ENCODE data around the gene GABRB2. TPM values are rescaled to one million over a fixed set of nuclear protein-coding genes. Genes with fewer than 3 reads are reported as not detected.
"Not testable (repeated sequence)": the region's sequence is repeated elsewhere in the genome, so short reads cannot be mapped to it uniquely, and the experiment has no call there.

GABRB2 gene
- polyA plus RNA-seq, 2 of the 4 experiments (the other 2 are of a cell fraction), result not detected

GRCh38 chr5:161261668-161262323 lies 284.7 kb downstream of the GABRB2 start:
- TF ChIP-seq CHD2 (IDR thresholded peaks at IDR 0.05; ENCODE audit: low read length, partially characterized antibody) (no peak), CBX2 (IDR thresholded peaks at IDR 0.05; ENCODE audit: borderline replicate concordance, low read depth) (no peak), EP300 (IDR thresholded peaks at IDR 0.05) (no peak), RCOR1 (IDR thresholded peaks at IDR 0.05; ENCODE audit: low read depth, low read length) (no peak), KDM1A (IDR thresholded peaks at IDR 0.05; ENCODE audit: low read depth) (no peak), MAZ (IDR thresholded peaks at IDR 0.05; ENCODE audit: borderline replicate concordance, low read depth, low read length) (no peak), KDM5A (IDR thresholded peaks at IDR 0.05) (no peak), RAD21 (conservative IDR thresholded peaks at IDR 0.05 in 1 of 2, IDR thresholded peaks at IDR 0.05 in 1 of 2) (no peak), CHD4 (IDR thresholded peaks at IDR 0.05; ENCODE audit: borderline replicate concordance) (no peak)
- TF ChIP-seq, protein P1, sequence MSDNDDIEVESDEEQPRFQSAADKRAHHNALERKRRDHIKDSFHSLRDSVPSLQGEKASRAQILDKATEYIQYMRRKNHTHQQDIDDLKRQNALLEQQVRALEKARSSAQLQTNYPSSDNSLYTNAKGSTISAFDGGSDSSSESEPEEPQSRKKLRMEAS (IDR thresholded peaks at IDR 0.05), result no peak
- TF ChIP-seq, protein P2, sequence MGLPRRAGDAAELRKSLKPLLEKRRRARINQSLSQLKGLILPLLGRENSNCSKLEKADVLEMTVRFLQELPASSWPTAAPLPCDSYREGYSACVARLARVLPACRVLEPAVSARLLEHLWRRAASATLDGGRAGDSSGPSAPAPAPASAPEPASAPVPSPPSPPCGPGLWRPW (IDR thresholded peaks at IDR 0.05), result no peak
- H3K27ac ChIP-seq, result no peak overlapping the region
- ChIA-PET CTCF (no interaction called here), POLR2A (no interaction called here)
- 11% methylated on average over 4 of the region's 4 CpGs for WGBS (ENCODE audit: missing lambda C conversion rate)
- H3K9me3 ChIP-seq, result no peaks in the 10 kb centered on the region
- H3K4me1 ChIP-seq, result no peaks in the 10 kb centered on the region
- DNase-seq (ENCODE audit: low read depth in 1 of 2, low spot score in 1 of 2) (no peak), FAIRE-seq (no peak), ATAC-seq (no peak)
- no peak overlapping the region for H3K4me2 ChIP-seq
- no peak overlapping the region for H3K4me3 ChIP-seq

DNA sequence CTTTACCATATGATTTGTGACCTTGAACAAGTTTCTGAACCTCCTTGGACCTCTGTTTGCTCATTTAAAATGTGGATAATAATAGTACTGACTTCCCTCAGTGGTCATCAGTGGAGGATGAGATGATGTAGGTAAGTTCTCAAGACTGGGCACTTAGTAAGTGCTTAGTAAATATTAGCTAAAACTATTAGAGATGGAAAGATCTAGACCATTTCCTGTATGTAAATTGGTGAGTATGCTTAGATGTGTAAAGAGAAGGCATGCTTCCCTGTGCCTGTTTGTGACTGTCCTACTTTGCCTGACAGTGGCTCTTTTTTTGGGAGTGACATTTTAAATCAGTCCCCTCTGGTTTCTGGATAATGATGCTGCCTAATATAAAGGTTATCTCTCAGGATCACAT lies 288.1 kb downstream of the GABRB2 start:
- no peak for FAIRE-seq
- Histone ChIP-seq H3K9me3 (no peaks in the 10 kb centered on the region), H3K4me2 (no peak overlapping the region), H3K4me1 (no peaks in the 10 kb centered on the region), H3K27ac (no peak overlapping the region), H3K4me3 (no peak overlapping the region)
- TF ChIP-seq GATA3 (IDR thresholded peaks at IDR 0.05; ENCODE audit: borderline replicate concordance) (no peak), HMGXB4 (CRISPR knock-in tag; IDR thresholded peaks at IDR 0.05; ENCODE audit: borderline replicate concordance) (no peak), CBX8 (IDR thresholded peaks at IDR 0.05) (no peak), CEBPB (IDR thresholded peaks at IDR 0.05) (no peak), ZFP36 (IDR thresholded peaks at IDR 0.05; ENCODE audit: borderline replicate concordance, partially characterized antibody) (no peak), EHF (CRISPR knock-in tag; IDR thresholded peaks at IDR 0.05) (no peak), SMC3 (IDR thresholded peaks at IDR 0.05) (no peak), E2F6 (IDR thresholded peaks at IDR 0.05; ENCODE audit: borderline replicate concordance, low read depth) (no peak)
- POLR2A ChIA-PET, result no interaction called here
- CTCF ChIA-PET, result no interaction called here
- DNase-seq (ENCODE audit: low read depth in 1 of 2, low spot score in 1 of 2), result no peak
- ATAC-seq, result no peak

DNA sequence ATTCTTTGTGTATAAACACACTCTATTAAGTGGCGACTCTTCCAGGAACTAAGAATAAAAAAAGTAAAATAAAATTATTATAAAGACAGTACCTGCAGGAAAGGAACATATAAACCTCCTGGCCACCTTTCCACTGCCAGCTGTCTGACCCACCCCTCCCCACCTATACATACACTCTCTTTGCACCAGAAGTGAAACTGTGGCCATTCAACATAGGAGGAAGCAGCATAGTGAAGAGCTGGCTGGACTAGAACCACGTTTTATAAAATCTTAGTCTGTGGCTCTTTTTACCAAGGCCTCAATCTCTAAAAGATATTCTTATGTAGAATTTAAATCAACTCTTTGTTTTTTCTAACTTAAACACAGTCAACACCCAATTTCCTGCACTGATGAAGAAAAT lies 289.6 kb downstream of the GABRB2 start:
- TF ChIP-seq ZFP36 (IDR thresholded peaks at IDR 0.05; ENCODE audit: borderline replicate concordance, partially characterized antibody), result no peak
- no peak for TF ChIP-seq CHD4 (IDR thresholded peaks at IDR 0.05; ENCODE audit: borderline replicate concordance)
- TF ChIP-seq, protein P1 (IDR thresholded peaks at IDR 0.05), result no peak
- no peak for TF ChIP-seq MAZ (IDR thresholded peaks at IDR 0.05; ENCODE audit: borderline replicate concordance, low read depth, low read length)
- TF ChIP-seq HDAC2 (IDR thresholded peaks at IDR 0.05), result no peak
- POLR2A ChIA-PET, result no interaction called here
- no peak for ATAC-seq
- Histone ChIP-seq H3K9me3 (no peaks in the 10 kb centered on the region), H3K27ac (no peak overlapping the region), H3K4me1 (no peaks in the 10 kb centered on the region), H3K4me2 (no peak overlapping the region), H3K4me3 (no peak overlapping the region)
- FAIRE-seq, result no peak
- no peak for DNase-seq (ENCODE audit: low read depth in 1 of 2, low spot score in 1 of 2)
- WGBS (ENCODE audit: missing lambda C conversion rate), result 1% methylated on average over 2 of the region's 2 CpGs
- CTCF ChIA-PET, result no interaction called here

- ATAC-seq; H3K9me3 ChIP-seq; H3K4me1 ChIP-seq; DNase-seq (ENCODE audit: low read depth in 1 of 2, low spot score in 1 of 2); H3K4me2 ChIP-seq; POLR2A ChIA-PET; H3K4me3 ChIP-seq; H3K27ac ChIP-seq; CTCF ChIA-PET; FAIRE-seq: not testable (repeated sequence)
- WGBS (ENCODE audit: missing lambda C conversion rate), result 30% methylated on average over 3 of the region's 3 CpGs
Measured at GRCh38 chr5:161252955-161253354, 293.6 kb downstream of the GABRB2 start.
